Small intestine (tissue), 7 donors: ENCODE measurements around the gene TTLL7. TPM values are rescaled to one million over a fixed set of nuclear protein-coding genes. Genes with fewer than 3 reads are reported as not detected.

Experiments
- DNase-seq, 2 donors: peaks; one replicate each; pipeline versions ENCODE4 v3.0.0 to v3.0.0-alpha.2; 2013
- FAIRE-seq: peaks from 2 replicates; lab custom pipeline; 2012; peaks lifted over from hg19 to GRCh38; lab: Jason Lieb, UNC
- H3K27ac ChIP-seq, 3 donors: one replicate each; pipeline ENCODE4 v1.5.1; 2013; ENCODE audit warnings: low read length in 2 of 3, mild to moderate bottlenecking in 2 of 3, control low read depth in 1 of 3, inconsistent platforms in 1 of 3, low read depth in 1 of 3, moderate library complexity in 1 of 3
- H3K27me3 ChIP-seq, 3 donors: one replicate each; pipeline ENCODE4 v1.6.1; 2013; ENCODE audit warnings: low read length in 3 of 3, inconsistent platforms in 1 of 3; ENCODE audit not compliant: control insufficient read depth in 3 of 3, insufficient read depth in 3 of 3
- H3K36me3 ChIP-seq, 3 donors: one replicate each; pipeline ENCODE4 v1.6.1; 2013; ENCODE audit warnings: low read length in 3 of 3, inconsistent platforms in 1 of 3, low read depth in 1 of 3, mild to moderate bottlenecking in 1 of 3, moderate library complexity in 1 of 3; ENCODE audit not compliant: control insufficient read depth in 3 of 3, insufficient read depth in 2 of 3
- H3K4me1 ChIP-seq, 3 donors: one replicate each; pipeline ENCODE4 v1.6.1; 2013; ENCODE audit warnings: low read length in 2 of 3, inconsistent platforms in 1 of 3, low read depth in 1 of 3, mild to moderate bottlenecking in 1 of 3, moderate library complexity in 1 of 3; ENCODE audit not compliant: control insufficient read depth in 3 of 3, insufficient read depth in 2 of 3
- H3K4me3 ChIP-seq, 3 donors: one replicate each; pipeline ENCODE4 v1.5.1; 2013; ENCODE audit warnings: low read length in 3 of 3, control low read depth in 1 of 3, inconsistent platforms in 1 of 3, low read depth in 1 of 3, mild to moderate bottlenecking in 1 of 3, moderate library complexity in 1 of 3
- H3K9me3 ChIP-seq, 2 donors: one replicate each; pipeline ENCODE4 v1.6.1; 2013; ENCODE audit warnings: low read depth in 1 of 2, low read length in 1 of 2; ENCODE audit not compliant: control insufficient read depth in 2 of 2, insufficient read depth in 1 of 2
- WGBS, 3 donors: extraction: QIAGEN DNeasy Blood & Tissue Kit; methylation state at CpG; one replicate each; pipeline ENCODE4 v1.1.7; 2013; 5-methylcytosine and 5-hydroxymethylcytosine counted together
- polyA plus RNA-seq, 4 donors: library from polyadenylated mRNA; stranded (reverse) in 3 of 4; unstranded in 1 of 4; fragments of 200-250 nt in 3 of 4; fragments of 120-200 nt in 1 of 4; gene quantifications; one replicate each; pipeline versions ENCODE4 v1.2.1 to v1.2.3, GENCODE V29; 2013
- donor health status: healthy with polysubstance abuse.
- donor health status: control.
- donor health status: control.
- donor health status: Bipolar disorder and iron deficiency.
- donor health status: healthy.

Gene TTLL7
- polyA plus RNA-seq, 4 donors, result 0.54 to 1.8 (median 1.6) TPM; not detected in 1

DNA sequence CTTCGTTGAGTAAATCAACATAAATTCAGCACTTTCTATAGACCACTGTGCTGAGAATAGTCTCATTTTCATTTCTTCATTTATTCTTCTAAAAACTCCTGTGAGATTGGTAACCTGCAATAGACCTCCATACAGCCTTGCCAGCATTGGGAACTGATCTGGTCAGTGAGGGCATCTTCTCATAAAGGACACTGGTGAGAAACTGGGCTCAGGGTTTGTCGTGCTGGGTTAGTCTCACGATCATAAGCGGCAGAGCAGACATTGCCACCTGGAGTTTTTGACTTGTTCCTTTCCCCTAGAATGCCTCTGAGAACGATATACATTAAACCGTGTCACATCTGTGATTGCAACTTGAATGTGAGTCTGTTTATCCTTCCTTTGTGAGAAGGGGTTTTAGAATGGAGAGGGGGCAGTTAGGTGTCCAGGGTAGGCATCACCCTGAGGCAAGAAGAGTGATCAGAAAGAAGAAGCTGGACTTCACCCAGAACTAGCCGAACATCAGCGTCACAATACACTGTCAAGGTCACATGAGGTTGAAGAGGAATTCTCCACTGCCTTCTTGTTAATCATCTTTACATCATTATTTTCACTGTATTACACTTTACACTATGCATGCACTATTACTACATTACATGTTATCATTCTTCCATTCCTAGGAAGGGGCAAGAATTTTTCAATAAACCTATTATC, 1.4 kb upstream of the TTLL7 start:
- Histone ChIP-seq H3K27me3 (peaks cover 0 to 22% (median 0%) of the 10 kb centered on the region in 3 donors), H3K4me1 (peaks cover 0 to 3% (median 0%) of the 10 kb centered on the region in 3 donors), H3K4me3 (no peak overlapping the region), H3K27ac (no peak overlapping the region), H3K9me3 (no peaks in the 10 kb centered on the region), H3K36me3 (no peaks in the 10 kb centered on the region)
- DNase-seq, result no peak
- WGBS, 3 donors, result 82 to 85% (median 84%) methylated on average over 8 of the region's 8 CpGs
- FAIRE-seq, result no peak

DNA sequence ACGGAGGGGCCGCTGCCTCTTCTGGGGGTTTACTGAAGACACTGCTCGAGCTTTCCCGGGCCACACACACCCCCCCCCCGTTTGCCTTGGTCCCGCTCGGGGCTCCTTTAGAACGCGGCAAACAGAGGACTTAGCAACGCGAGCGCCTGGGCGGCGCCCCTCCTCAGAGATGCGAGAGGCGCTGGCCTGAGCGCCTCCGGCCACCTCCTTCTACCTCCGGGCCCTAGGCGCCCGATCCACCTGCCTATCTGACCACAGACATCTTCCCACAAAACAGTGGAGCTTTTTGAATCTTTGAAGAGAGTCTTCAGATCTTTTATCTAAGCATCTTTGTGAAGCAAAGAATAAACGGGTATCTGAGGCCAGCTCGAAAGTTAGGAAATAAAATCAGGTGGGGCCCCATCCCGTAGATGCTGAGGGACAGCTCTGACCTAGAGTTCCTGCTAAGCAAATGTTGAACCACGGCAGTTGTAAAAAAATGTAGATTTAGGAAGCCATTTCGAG, 436 bp upstream of the TTLL7 start:
- Histone ChIP-seq H3K4me1 (peaks cover 0 to 3% (median 0%) of the 10 kb centered on the region in 3 donors), H3K27me3 (peaks cover 0 to 28% (median 0%) of the 10 kb centered on the region in 3 donors), H3K9me3 (no peaks in the 10 kb centered on the region), H3K36me3 (no peaks in the 10 kb centered on the region), H3K4me3 (peak overlapping the region; percentile 55 to 81 (median 69)), H3K27ac (peak overlapping the region in 1 of 3 donors; percentile 78)
- 1 to 2% (median 1%) methylated on average over 26 of the region's 26 CpGs for WGBS, 3 donors
- DNase-seq (peak in 1 of 2 donors; percentile 49), FAIRE-seq (no peak)

GRCh38 chr1:83998205-83998497, 781 bp downstream of the TTLL7 start:
- peak overlapping the region in 2 of 3 donors; percentile 69 to 81 for H3K4me3 ChIP-seq
- peaks cover 0 to 29% (median 0%) of the 10 kb centered on the region in 3 donors for H3K27me3 ChIP-seq
- peak overlapping the region in 1 of 3 donors; percentile 54 for H3K27ac ChIP-seq
- peaks cover 0 to 3% (median 0%) of the 10 kb centered on the region in 3 donors for H3K4me1 ChIP-seq
- FAIRE-seq, result no peak
- H3K9me3 ChIP-seq, result no peaks in the 10 kb centered on the region
- DNase-seq, result no peak
- WGBS, 3 donors, result 42 to 57% (median 47%) methylated on average over 4 of the region's 4 CpGs
- H3K36me3 ChIP-seq, result no peaks in the 10 kb centered on the region

DNA sequence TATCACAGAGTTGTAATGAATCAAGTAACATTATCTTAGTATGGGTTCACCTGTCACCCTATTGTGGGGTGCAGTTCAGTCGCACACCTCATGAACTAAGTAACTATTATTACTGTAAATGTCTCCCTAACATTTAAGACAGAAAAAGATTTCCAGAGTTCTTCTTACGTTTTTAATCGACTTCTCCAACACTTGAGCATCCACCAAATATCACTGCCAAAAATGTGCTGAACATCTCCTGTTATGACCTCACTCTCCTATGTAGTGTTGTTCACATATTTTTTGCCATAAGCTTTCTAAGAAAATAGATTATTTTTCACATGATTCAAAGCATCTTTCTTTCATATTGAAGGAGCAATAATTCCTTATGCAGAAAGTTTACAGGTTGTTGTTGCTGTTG, 1.3 kb downstream of the TTLL7 start:
- H3K4me1 ChIP-seq, result peaks cover 0 to 3% (median 0%) of the 10 kb centered on the region in 3 donors

GRCh38 chr1:83996621-83997020, 2.3 kb downstream of the TTLL7 start:
- H3K27ac ChIP-seq, result no peak overlapping the region
- no peak overlapping the region for H3K4me3 ChIP-seq
- H3K4me1 ChIP-seq, result peaks cover 0 to 3% (median 0%) of the 10 kb centered on the region in 3 donors
- peaks cover 0 to 29% (median 0%) of the 10 kb centered on the region in 3 donors for H3K27me3 ChIP-seq
- H3K36me3 ChIP-seq, result no peaks in the 10 kb centered on the region
- FAIRE-seq (no peak), DNase-seq (no peak)
- WGBS, 3 donors, result 12 to 25% (median 14%) methylated on average over 1 of the region's 1 CpG
- H3K9me3 ChIP-seq, result no peaks in the 10 kb centered on the region

More for the DNA sequence above, 1.3 kb downstream of the TTLL7 start:
- 73 to 84% (median 74%) methylated on average over 3 of the region's 3 CpGs for WGBS, 3 donors
- Histone ChIP-seq H3K36me3 (no peaks in the 10 kb centered on the region), H3K4me3 (no peak overlapping the region), H3K9me3 (no peaks in the 10 kb centered on the region), H3K27me3 (peaks cover 0 to 29% (median 0%) of the 10 kb centered on the region in 3 donors), H3K27ac (no peak overlapping the region)
- no peak for DNase-seq
- no peak for FAIRE-seq

DNA sequence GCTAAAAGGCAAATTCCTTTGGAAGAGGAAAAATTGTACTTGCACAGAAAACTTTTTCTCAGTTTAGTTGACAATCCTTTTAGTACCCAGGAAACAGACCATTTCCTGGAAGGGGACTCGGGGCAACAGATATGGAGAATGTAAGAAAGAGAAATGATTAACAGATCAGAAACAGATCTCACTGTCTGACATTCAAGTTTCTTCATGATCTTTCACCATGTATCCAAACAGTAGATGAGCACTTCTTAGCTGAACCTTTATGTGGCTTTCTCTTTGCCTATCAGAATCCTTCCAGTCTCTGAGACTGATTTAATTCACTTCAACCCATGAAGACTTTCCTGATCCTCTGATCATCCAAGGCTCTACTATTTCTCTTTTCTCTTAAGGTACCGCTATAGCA, 2.7 kb downstream of the TTLL7 start:
- H3K4me1 ChIP-seq, result peaks cover 0 to 3% (median 0%) of the 10 kb centered on the region in 3 donors
- H3K27ac ChIP-seq, result no peak overlapping the region
- FAIRE-seq, result no peak
- no peak for DNase-seq
- 43 to 50% (median 46%) methylated on average over 2 of the region's 2 CpGs for WGBS, 3 donors
- H3K36me3 ChIP-seq, result no peaks in the 10 kb centered on the region
- H3K27me3 ChIP-seq, result peaks cover 0 to 25% (median 0%) of the 10 kb centered on the region in 3 donors
- H3K4me3 ChIP-seq, result no peak overlapping the region
- H3K9me3 ChIP-seq, result no peaks in the 10 kb centered on the region

GRCh38 chr1:83995649-83996048, 3.3 kb downstream of the TTLL7 start:
- no peak overlapping the region for H3K4me3 ChIP-seq
- H3K9me3 ChIP-seq, result no peaks in the 10 kb centered on the region
- peaks cover 0 to 3% (median 0%) of the 10 kb centered on the region in 3 donors for H3K4me1 ChIP-seq
- DNase-seq (no peak), FAIRE-seq (no peak)
- 86 to 89% (median 88%) methylated on average over 1 of the region's 1 CpG for WGBS, 3 donors
- no peak overlapping the region for H3K27ac ChIP-seq
- no peaks in the 10 kb centered on the region for H3K36me3 ChIP-seq
- H3K27me3 ChIP-seq, result peaks cover 0 to 22% (median 0%) of the 10 kb centered on the region in 3 donors

- Histone ChIP-seq H3K36me3 (no peaks in the 10 kb centered on the region), H3K27ac (no peak overlapping the region), H3K4me1 (peaks cover 0 to 3% (median 0%) of the 10 kb centered on the region in 3 donors), H3K9me3 (no peaks in the 10 kb centered on the region), H3K4me3 (no peak overlapping the region), H3K27me3 (peaks cover 0 to 16% (median 0%) of the 10 kb centered on the region in 3 donors)
- 68 to 89% (median 73%) methylated on average over 1 of the region's 1 CpG for WGBS, 3 donors
- FAIRE-seq (no peak), DNase-seq (no peak)
These were observed 4.8 kb downstream of the TTLL7 start for GRCh38 chr1:83994111-83994510.
